ENCODE results near the gene ENOPH1. TPM values are rescaled to one million over a fixed set of nuclear protein-coding genes. Genes with fewer than 3 reads are reported as not detected.
"Not testable (repeated sequence)": the region's sequence is repeated elsewhere in the genome, so short reads cannot be mapped to it uniquely, and the experiment has no call there.

ENOPH1 gene
- 44.7 TPM for polyA plus RNA-seq
- long read RNA-seq, donor 1, transcript ENOPH1-201 (6 exons, 2,025 nt) = major isoform, 16 of 21 reads
- long read RNA-seq, donor 1, partial matches to known transcripts = 0 of 21 reads
- long read RNA-seq, donor 1, other reads (novel, unspliced or antisense) = 0 of 21 reads
- long read RNA-seq, donor 2, transcript ENOPH1-201 (6 exons, 2,025 nt) = major isoform, 20 of 23 reads
- long read RNA-seq, donor 2, partial matches to known transcripts = 0 of 23 reads
- long read RNA-seq, donor 2, other reads (novel, unspliced or antisense) = 0 of 23 reads
- long read RNA-seq, donor 3, transcript ENOPH1-201 (6 exons, 2,025 nt) = major isoform, 34 of 65 reads
- long read RNA-seq, donor 3, partial matches to known transcripts = 26 of 65 reads
- long read RNA-seq, donor 3, other reads (novel, unspliced or antisense) = 0 of 65 reads
- long read RNA-seq, donor 4 = 0 reads
- long read RNA-seq, donor 5, transcript ENOPH1-201 (6 exons, 2,025 nt) = major isoform, 7 of 7 reads
- long read RNA-seq, donor 5, partial matches to known transcripts = 0 of 7 reads
- long read RNA-seq, donor 5, other reads (novel, unspliced or antisense) = 0 of 7 reads
- long read RNA-seq, donor 6, transcript ENOPH1-201 (6 exons, 2,025 nt) = major isoform, 18 of 22 reads
- long read RNA-seq, donor 6, partial matches to known transcripts = 0 of 22 reads
- long read RNA-seq, donor 6, other reads (novel, unspliced or antisense) = 0 of 22 reads
- long read RNA-seq, donor 7, transcript ENOPH1-201 (6 exons, 2,025 nt) = major isoform, 7 of 7 reads
- long read RNA-seq, donor 7, partial matches to known transcripts = 0 of 7 reads
- long read RNA-seq, donor 7, other reads (novel, unspliced or antisense) = 0 of 7 reads
- long read RNA-seq, donor 8, transcript ENOPH1-201 (6 exons, 2,025 nt) = major isoform, 13 of 20 reads
- long read RNA-seq, donor 8, transcript ENOPH1-203 (6 exons, 1,874 nt) = minor isoform, 6 of 20 reads
- long read RNA-seq, donor 8, partial matches to known transcripts = 0 of 20 reads
- long read RNA-seq, donor 8, other reads (novel, unspliced or antisense) = 0 of 20 reads
- long read RNA-seq, donor 9, transcript ENOPH1-203 (6 exons, 1,874 nt) = minor isoform, 5 of 30 reads
- long read RNA-seq, donor 9, transcript ENOPH1-201 (6 exons, 2,025 nt) = major isoform, 24 of 30 reads
- long read RNA-seq, donor 9, partial matches to known transcripts = 0 of 30 reads
- long read RNA-seq, donor 9, other reads (novel, unspliced or antisense) = 0 of 30 reads
- long read RNA-seq, donor 10, transcript ENOPH1-203 (6 exons, 1,874 nt) = minor isoform, 6 of 34 reads
- long read RNA-seq, donor 10, transcript ENOPH1-201 (6 exons, 2,025 nt) = major isoform, 22 of 34 reads
- long read RNA-seq, donor 10, partial matches to known transcripts = 5 of 34 reads
- long read RNA-seq, donor 10, other reads (novel, unspliced or antisense) = 0 of 34 reads
- long read RNA-seq, donor 11, transcript ENOPH1-201 (6 exons, 2,025 nt) = major isoform, 11 of 19 reads
- long read RNA-seq, donor 11, partial matches to known transcripts = 6 of 19 reads
- long read RNA-seq, donor 11, other reads (novel, unspliced or antisense) = 0 of 19 reads

DNA sequence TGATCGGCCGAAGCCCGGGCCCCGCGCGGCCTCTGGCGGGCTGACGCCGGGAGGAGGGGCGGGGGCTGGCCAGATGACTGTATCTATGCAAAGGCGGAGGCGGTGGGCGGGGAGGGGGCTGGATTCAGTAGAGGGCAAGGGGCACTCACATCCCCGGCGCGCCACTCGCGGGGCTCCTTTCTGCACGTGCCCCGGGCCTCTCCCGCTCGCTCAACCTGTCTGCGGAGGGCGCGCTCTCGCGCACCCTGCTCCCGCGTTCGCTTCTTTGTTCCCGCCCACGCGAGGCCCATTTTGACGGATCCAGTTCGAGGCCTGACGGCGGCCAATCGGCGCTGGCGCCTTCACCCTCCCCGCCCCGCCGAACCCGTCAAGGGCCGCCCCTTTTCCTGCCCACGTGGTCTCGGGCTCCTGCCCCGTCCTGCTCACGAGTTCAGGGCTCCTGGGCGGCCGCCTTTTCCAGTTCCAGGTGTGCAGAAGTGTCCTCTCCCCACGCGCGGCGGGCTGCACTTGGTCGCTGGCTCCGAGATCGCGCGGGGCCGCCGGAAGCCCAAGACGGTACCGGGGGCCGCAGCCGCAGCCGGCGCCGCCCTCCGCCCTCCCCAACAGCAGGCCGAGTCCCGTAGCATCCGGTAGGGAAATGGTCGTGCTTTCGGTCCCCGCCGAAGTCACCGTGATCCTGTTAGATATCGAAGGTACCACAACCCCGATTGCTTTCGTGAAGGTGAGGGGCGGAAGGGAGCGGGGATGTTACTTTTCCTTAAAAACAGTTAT, at the start of gene ENOPH1, which contains the start of gene HNRNPDL:
Gene ENOPH1 (plus strand): TSS at position 398 of the 771 bp plus-strand sequence. CDS start 240 bp downstream, at position 638.
Gene HNRNPDL (minus strand): TSS at position 270 of the 771 bp plus-strand sequence. CDS start 772 bp downstream, outside the sequence.
- Histone ChIP-seq H3K4me3 (ENCODE audit: low read length) (peak within 1 kb of the TSS; percentile 98), H3K27me3 (ENCODE audit: control insufficient read depth, insufficient read depth, low read length) (no peaks in the 10 kb centered on the region), H3K36me3 (ENCODE audit: control insufficient read depth, insufficient read depth, low read length) (peaks cover 26% of the 10 kb centered on the region), H3K4me1 (ENCODE audit: control insufficient read depth, insufficient read depth, low read length) (peaks cover 11% of the 10 kb centered on the region), H3K27ac (ENCODE audit: low read length) (peak within 1 kb of the TSS; percentile 100), H3K9me3 (ENCODE audit: control insufficient read depth, low read depth, low read length) (no peaks in the 10 kb centered on the region)
- no CpG with 5 or more reads among the region's 83 CpGs for WGBS (ENCODE audit: insufficient coverage, low lambda C conversion rate)
- DNase-seq = peak; percentile 98 to 99

DNA sequence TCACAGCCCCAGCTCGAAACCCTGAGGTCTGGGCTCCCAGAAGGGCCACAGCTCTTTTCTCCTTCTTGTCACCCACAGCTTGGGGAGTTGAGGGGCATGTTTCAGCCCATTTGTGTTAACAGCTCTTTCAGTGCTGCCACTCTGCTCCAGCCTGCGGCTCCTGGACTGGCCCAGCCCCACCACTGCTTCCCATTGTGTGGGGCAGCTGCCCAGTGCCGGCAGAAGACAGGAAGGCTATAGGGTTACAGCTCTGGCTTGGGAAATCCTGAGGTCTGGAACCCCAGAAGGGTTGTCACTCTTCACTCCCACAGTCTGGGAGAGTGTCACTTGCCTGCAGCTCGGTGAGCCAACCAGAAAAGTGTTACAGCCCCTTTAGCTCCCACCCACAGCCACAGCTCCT, 49.6 kb upstream of the ENOPH1 start:
- Histone ChIP-seq H3K27me3 (ENCODE audit: control insufficient read depth, insufficient read depth, low read length) (no peaks in the 10 kb centered on the region), H3K36me3 (ENCODE audit: control insufficient read depth, insufficient read depth, low read length) (no peaks in the 10 kb centered on the region), H3K27ac (ENCODE audit: low read length) (no peak overlapping the region), H3K4me1 (ENCODE audit: control insufficient read depth, insufficient read depth, low read length) (no peaks in the 10 kb centered on the region), H3K9me3 (ENCODE audit: control insufficient read depth, low read depth, low read length) (no peaks in the 10 kb centered on the region), H3K4me3 (ENCODE audit: low read length) (no peak overlapping the region)
- DNase-seq = no peak
- WGBS (ENCODE audit: insufficient coverage, low lambda C conversion rate) = no CpG with 5 or more reads among the region's 4 CpGs

DNA sequence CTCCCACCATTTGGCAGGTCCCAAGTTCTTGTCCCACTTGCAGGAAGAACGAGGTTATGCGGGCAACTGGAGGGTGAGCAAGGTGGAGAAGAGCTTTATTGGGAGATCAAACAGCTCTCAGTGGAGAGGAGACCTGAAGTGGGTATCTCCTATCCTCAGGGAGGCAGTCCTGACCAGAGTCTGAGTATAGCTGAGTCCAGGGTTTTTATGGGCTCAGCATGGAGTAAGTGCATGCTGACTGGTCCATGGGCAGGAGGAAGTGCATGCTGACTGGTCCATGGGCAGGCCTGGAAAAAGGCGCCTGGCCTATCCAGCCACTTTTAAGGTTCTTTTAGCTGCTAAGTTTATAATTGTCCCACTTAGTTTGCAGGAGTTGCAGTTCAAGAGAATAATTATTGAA, 49.2 kb upstream of the ENOPH1 start:
- H3K9me3 ChIP-seq (ENCODE audit: control insufficient read depth, low read depth, low read length) = no peaks in the 10 kb centered on the region
- H3K27ac ChIP-seq (ENCODE audit: low read length) = no peak overlapping the region
- H3K4me1 ChIP-seq (ENCODE audit: control insufficient read depth, insufficient read depth, low read length) = no peaks in the 10 kb centered on the region
- no peaks in the 10 kb centered on the region for H3K27me3 ChIP-seq (ENCODE audit: control insufficient read depth, insufficient read depth, low read length)
- WGBS (ENCODE audit: insufficient coverage, low lambda C conversion rate) = no CpG with 5 or more reads among the region's 3 CpGs
- H3K36me3 ChIP-seq (ENCODE audit: control insufficient read depth, insufficient read depth, low read length) = no peaks in the 10 kb centered on the region
- H3K4me3 ChIP-seq (ENCODE audit: low read length) = no peak overlapping the region
- DNase-seq = no peak

DNA sequence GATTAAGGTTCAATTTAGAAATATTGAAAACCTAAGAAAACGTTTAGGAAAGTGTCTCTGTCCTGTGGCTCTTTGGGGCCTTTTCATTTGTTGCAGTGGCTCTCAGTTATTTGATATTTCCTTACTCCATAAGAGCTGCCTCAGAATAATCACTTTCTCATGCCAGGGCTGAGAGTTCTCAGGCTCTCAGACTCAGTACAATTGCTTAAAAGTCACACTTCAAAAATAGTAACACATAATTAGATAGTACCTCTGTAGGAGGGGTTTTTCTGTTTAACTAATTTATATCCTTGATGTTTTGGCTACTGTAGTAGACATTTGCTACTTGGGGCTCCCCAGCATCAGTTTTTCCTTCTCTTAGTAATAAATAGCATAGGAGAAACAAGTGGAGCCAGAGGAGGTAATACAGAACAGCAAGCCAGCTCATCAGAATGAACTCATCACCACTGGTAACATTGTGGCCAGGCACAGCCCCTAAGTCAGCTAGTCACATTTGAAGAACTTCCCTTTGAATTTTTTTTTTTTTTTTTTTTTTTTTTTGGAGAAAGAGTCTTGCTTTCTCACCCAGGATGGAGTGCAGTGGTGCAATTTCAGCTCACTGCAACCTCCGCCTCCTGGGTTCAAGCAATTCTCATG, 48.6 kb upstream of the ENOPH1 start:
- no peaks in the 10 kb centered on the region for H3K4me1 ChIP-seq (ENCODE audit: control insufficient read depth, insufficient read depth, low read length)
- 100% methylated on average over 1 of the region's 2 CpGs for WGBS (ENCODE audit: insufficient coverage, low lambda C conversion rate)
- no peak overlapping the region for H3K4me3 ChIP-seq (ENCODE audit: low read length)
- no peak for DNase-seq
- no peaks in the 10 kb centered on the region for H3K36me3 ChIP-seq (ENCODE audit: control insufficient read depth, insufficient read depth, low read length)
- H3K9me3 ChIP-seq (ENCODE audit: control insufficient read depth, low read depth, low read length) = no peaks in the 10 kb centered on the region
- no peaks in the 10 kb centered on the region for H3K27me3 ChIP-seq (ENCODE audit: control insufficient read depth, insufficient read depth, low read length)
- H3K27ac ChIP-seq (ENCODE audit: low read length) = no peak overlapping the region

DNA sequence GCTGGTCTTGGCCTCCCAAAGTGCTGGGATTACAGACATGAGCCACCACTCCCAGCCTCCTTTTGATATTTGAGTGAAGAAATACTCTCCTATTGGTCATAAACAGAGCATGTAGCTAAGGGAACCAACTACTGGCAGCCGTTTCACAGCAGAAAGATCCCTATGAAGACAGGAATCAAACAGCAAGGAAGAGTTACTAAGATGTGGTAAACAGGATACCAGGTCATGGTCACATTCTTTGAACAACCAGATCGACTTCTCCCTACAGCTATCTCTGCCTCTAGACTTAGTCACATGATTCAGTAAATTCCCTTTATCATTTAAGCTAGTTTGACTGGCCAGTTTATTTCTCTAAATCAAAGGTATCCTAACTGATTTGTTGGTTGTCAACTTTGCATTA, 47.6 kb upstream of the ENOPH1 start:
- Histone ChIP-seq H3K36me3 (ENCODE audit: control insufficient read depth, insufficient read depth, low read length) (no peaks in the 10 kb centered on the region), H3K27ac (ENCODE audit: low read length) (no peak overlapping the region), H3K4me1 (ENCODE audit: control insufficient read depth, insufficient read depth, low read length) (no peaks in the 10 kb centered on the region), H3K4me3 (ENCODE audit: low read length) (no peak overlapping the region), H3K27me3 (ENCODE audit: control insufficient read depth, insufficient read depth, low read length) (no peaks in the 10 kb centered on the region), H3K9me3 (ENCODE audit: control insufficient read depth, low read depth, low read length) (no peaks in the 10 kb centered on the region)
- no CpG with 5 or more reads among the region's 2 CpGs for WGBS (ENCODE audit: insufficient coverage, low lambda C conversion rate)
- DNase-seq = no peak

DNA sequence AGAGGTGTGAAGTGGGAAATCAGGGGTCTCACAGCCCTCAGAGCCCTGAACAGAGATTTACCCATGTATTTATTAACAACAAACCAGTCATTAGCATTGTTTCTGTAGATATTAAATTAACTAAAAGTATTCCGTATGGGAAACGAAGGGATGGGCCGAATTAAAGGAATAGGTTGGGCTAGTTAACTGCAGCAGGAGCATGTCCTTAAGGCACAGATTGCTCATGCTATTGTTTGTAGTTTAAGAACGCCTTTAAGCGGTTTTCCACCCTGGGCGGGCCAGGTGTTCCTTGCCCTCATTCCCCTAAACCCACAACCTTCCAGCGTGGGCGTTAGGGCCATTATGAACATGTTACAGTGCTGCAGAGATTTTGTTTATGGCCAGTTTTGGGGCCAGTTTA, 44.1 kb upstream of the ENOPH1 start:
- not testable (repeated sequence) for DNase-seq; H3K4me1 ChIP-seq (ENCODE audit: control insufficient read depth, insufficient read depth, low read length); H3K9me3 ChIP-seq (ENCODE audit: control insufficient read depth, low read depth, low read length); H3K27me3 ChIP-seq (ENCODE audit: control insufficient read depth, insufficient read depth, low read length); H3K27ac ChIP-seq (ENCODE audit: low read length); H3K4me3 ChIP-seq (ENCODE audit: low read length); H3K36me3 ChIP-seq (ENCODE audit: control insufficient read depth, insufficient read depth, low read length)
- no CpG with 5 or more reads among the region's 8 CpGs for WGBS (ENCODE audit: insufficient coverage, low lambda C conversion rate)

DNA sequence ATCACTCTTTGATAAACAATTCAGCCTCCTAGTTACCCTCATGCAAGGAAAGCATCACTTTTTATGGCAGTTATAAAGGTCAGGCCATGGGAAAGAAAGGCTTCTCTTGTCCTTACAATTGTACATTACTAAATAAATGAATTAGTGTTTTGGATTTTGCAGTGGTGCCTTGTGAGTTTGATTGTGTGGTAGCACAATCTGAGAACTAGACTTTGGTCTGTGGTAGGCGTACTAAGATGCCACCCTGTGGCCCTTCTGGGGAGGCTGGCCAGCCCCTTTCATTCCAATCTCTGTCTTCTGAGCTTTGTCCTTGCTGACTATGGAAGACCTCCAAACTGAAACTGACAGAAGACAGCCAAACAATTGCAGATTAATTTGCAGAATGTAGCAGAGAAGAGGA, 42.0 kb upstream of the ENOPH1 start:
- peak; percentile 26 to 57 for DNase-seq
- H3K4me3 ChIP-seq (ENCODE audit: low read length) = no peak overlapping the region
- H3K9me3 ChIP-seq (ENCODE audit: control insufficient read depth, low read depth, low read length) = no peaks in the 10 kb centered on the region
- no peak overlapping the region for H3K27ac ChIP-seq (ENCODE audit: low read length)
- WGBS (ENCODE audit: insufficient coverage, low lambda C conversion rate) = no CpG with 5 or more reads among the region's 1 CpG
- H3K36me3 ChIP-seq (ENCODE audit: control insufficient read depth, insufficient read depth, low read length) = no peaks in the 10 kb centered on the region
- no peaks in the 10 kb centered on the region for H3K4me1 ChIP-seq (ENCODE audit: control insufficient read depth, insufficient read depth, low read length)
- no peaks in the 10 kb centered on the region for H3K27me3 ChIP-seq (ENCODE audit: control insufficient read depth, insufficient read depth, low read length)

DNA sequence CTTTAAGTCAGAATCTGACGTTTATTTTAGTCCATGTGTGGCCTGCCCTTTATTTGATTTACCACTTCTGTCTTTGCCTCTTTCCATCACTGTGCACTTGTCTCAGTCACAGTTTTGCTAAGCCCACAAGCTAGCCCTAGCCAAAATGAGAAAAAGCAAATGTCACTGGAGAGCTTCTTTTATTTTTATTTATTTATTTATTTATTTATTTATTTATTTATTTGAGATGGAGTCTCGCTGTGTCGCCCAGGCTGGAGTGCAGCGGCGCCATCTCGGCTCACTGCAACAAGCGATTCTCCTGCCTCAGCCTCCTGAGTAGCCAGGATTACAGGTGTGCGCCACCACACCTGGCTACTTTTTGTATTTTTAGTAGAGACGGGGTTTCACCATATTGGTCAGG, 40.3 kb upstream of the ENOPH1 start:
- H3K4me1 ChIP-seq (ENCODE audit: control insufficient read depth, insufficient read depth, low read length); H3K4me3 ChIP-seq (ENCODE audit: low read length); DNase-seq; H3K36me3 ChIP-seq (ENCODE audit: control insufficient read depth, insufficient read depth, low read length); H3K9me3 ChIP-seq (ENCODE audit: control insufficient read depth, low read depth, low read length); H3K27me3 ChIP-seq (ENCODE audit: control insufficient read depth, insufficient read depth, low read length); H3K27ac ChIP-seq (ENCODE audit: low read length): not testable (repeated sequence)
- no CpG with 5 or more reads among the region's 9 CpGs for WGBS (ENCODE audit: insufficient coverage, low lambda C conversion rate)

DNA sequence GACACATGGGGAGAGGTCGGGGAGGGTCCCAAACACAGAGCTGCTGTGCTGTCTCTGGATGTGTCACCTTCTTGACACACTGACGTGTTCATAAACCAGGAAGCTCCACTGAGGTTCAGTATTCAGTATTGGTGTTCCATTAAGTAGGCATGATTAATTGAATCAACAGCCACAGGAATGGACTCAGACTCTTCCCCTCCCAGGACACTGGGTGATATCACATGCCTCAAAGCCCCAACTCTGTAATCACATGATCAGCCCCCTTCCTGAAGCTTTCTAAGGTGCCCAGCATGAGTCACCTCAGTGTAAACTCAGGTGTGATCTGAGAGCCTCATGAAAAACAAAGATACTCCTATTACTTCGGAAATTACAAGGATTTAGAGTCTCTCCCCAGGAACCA, 35.5 kb upstream of the ENOPH1 start:
- no peaks in the 10 kb centered on the region for H3K27me3 ChIP-seq (ENCODE audit: control insufficient read depth, insufficient read depth, low read length)
- no CpG with 5 or more reads among the region's 3 CpGs for WGBS (ENCODE audit: insufficient coverage, low lambda C conversion rate)

More for the DNA sequence above, 35.5 kb upstream of the ENOPH1 start:
- no peak overlapping the region for H3K27ac ChIP-seq (ENCODE audit: low read length)
- no peaks in the 10 kb centered on the region for H3K36me3 ChIP-seq (ENCODE audit: control insufficient read depth, insufficient read depth, low read length)
- no peak overlapping the region for H3K4me3 ChIP-seq (ENCODE audit: low read length)
- DNase-seq = peak in 1 of 2 donors; percentile 34
- no peaks in the 10 kb centered on the region for H3K9me3 ChIP-seq (ENCODE audit: control insufficient read depth, low read depth, low read length)
- H3K4me1 ChIP-seq (ENCODE audit: control insufficient read depth, insufficient read depth, low read length) = no peaks in the 10 kb centered on the region

All from large intestine (tissue), 12 donors.